Central memory CD8-positive, alpha-beta T cell (primary cell): Measurements from ENCODE around the gene ITGB3BP.
"Not testable (repeated sequence)": the region's sequence is repeated elsewhere in the genome, so short reads cannot be mapped to it uniquely, and the experiment has no call there.

Source experiments
- ATAC-seq: fragments of 150-1000 bp; cut with Tn5 transposase; replicated peaks from 2 replicates; pipeline ENCODE4 v1.10.0; 2022; ENCODE audit warnings: mild to moderate bottlenecking, moderate FRiP score, moderate number of reproducible peaks; ENCODE audit not compliant: poor library complexity, severe bottlenecking; ENCODE audit errors: extremely low read depth
- DNase-seq, 2 donors: peaks; one replicate each; pipeline ENCODE4 v3.0.0; 2021; ENCODE audit warnings: low spot score in 2 of 2
- H3K27ac Mint-ChIP-seq: one replicate; pipeline ENCODE4 v1.8.0; 2022; ENCODE audit warnings: low read depth, mild to moderate bottlenecking, moderate library complexity, mixed read lengths
- H3K27me3 Mint-ChIP-seq: one replicate; pipeline ENCODE4 v1.8.0; 2022; ENCODE audit warnings: mixed read lengths
- H3K36me3 Mint-ChIP-seq: one replicate; pipeline ENCODE4 v1.8.0; 2022; ENCODE audit warnings: mild to moderate bottlenecking, moderate library complexity, mixed read lengths; ENCODE audit not compliant: insufficient read depth
- H3K4me1 Mint-ChIP-seq: one replicate; pipeline ENCODE4 v1.8.0; 2022; ENCODE audit warnings: mixed read lengths
- H3K4me3 Mint-ChIP-seq: one replicate; pipeline ENCODE4 v1.8.0; 2022; ENCODE audit warnings: mild to moderate bottlenecking, moderate library complexity, mixed read lengths
- H3K9me3 Mint-ChIP-seq: one replicate; pipeline ENCODE4 v1.8.0; 2022; ENCODE audit warnings: mixed read lengths

The ITGB3BP gene

GRCh38 chr1:63522891-63523728 is at the start of gene ITGB3BP, which contains the start of gene EFCAB7:
TSS of gene ITGB3BP (minus strand) at chr1:63523225. CDS start at chr1:63523133, 92 bp downstream.
TSS of gene EFCAB7 (plus strand) at chr1:63523525. CDS start at chr1:63525573, 2,048 bp downstream.
- peaks cover 38% of the 10 kb centered on the region for H3K4me1 Mint-ChIP-seq
- DNase-seq (peak; percentile 72 to 76), ATAC-seq (peak; percentile 75)

GRCh38 chr1:63572686-63573085 is 49.7 kb upstream of the ITGB3BP start:
- H3K36me3 Mint-ChIP-seq, H3K27ac Mint-ChIP-seq, H3K9me3 Mint-ChIP-seq, H3K27me3 Mint-ChIP-seq, H3K4me3 Mint-ChIP-seq, H3K4me1 Mint-ChIP-seq, DNase-seq, ATAC-seq: not testable (repeated sequence)

More at GRCh38 chr1:63522891-63523728, at the start of gene ITGB3BP, which contains the start of gene EFCAB7:
- no peaks in the 10 kb centered on the region for H3K27me3 Mint-ChIP-seq
- peak within 1 kb of the TSS; percentile 92 for H3K4me3 Mint-ChIP-seq
- H3K27ac Mint-ChIP-seq, result peak within 1 kb of the TSS; percentile 94
- H3K36me3 Mint-ChIP-seq, result peaks cover 17% of the 10 kb centered on the region
- no peaks in the 10 kb centered on the region for H3K9me3 Mint-ChIP-seq

GRCh38 chr1:63569640-63570316 is 46.8 kb upstream of the ITGB3BP start:
- H3K4me3 Mint-ChIP-seq, result no peak overlapping the region
- no peak overlapping the region for H3K27ac Mint-ChIP-seq
- DNase-seq (no peak), ATAC-seq (no peak)
- peaks cover 4% of the 10 kb centered on the region for H3K36me3 Mint-ChIP-seq
- no peaks in the 10 kb centered on the region for H3K9me3 Mint-ChIP-seq
- no peaks in the 10 kb centered on the region for H3K4me1 Mint-ChIP-seq
- no peaks in the 10 kb centered on the region for H3K27me3 Mint-ChIP-seq

GRCh38 chr1:63569068-63569467 is 46.0 kb upstream of the ITGB3BP start:
- peaks cover 4% of the 10 kb centered on the region for H3K36me3 Mint-ChIP-seq
- ATAC-seq, result no peak
- no peak overlapping the region for H3K27ac Mint-ChIP-seq
- H3K4me3 Mint-ChIP-seq, result no peak overlapping the region
- no peaks in the 10 kb centered on the region for H3K9me3 Mint-ChIP-seq
- no peaks in the 10 kb centered on the region for H3K27me3 Mint-ChIP-seq
- DNase-seq, result no peak
- H3K4me1 Mint-ChIP-seq, result no peaks in the 10 kb centered on the region

GRCh38 chr1:63563745-63564144 is 40.7 kb upstream of the ITGB3BP start:
- Mint-ChIP-seq H3K4me1 (no peaks in the 10 kb centered on the region), H3K36me3 (peaks cover 4% of the 10 kb centered on the region), H3K27ac (no peak overlapping the region), H3K27me3 (no peaks in the 10 kb centered on the region), H3K9me3 (no peaks in the 10 kb centered on the region), H3K4me3 (no peak overlapping the region)
- ATAC-seq, result no peak
- no peak for DNase-seq

- no peaks in the 10 kb centered on the region for H3K36me3 Mint-ChIP-seq
- no peaks in the 10 kb centered on the region for H3K9me3 Mint-ChIP-seq
- no peaks in the 10 kb centered on the region for H3K27me3 Mint-ChIP-seq
- no peak overlapping the region for H3K27ac Mint-ChIP-seq
- no peak for DNase-seq
- ATAC-seq, result no peak
- H3K4me1 Mint-ChIP-seq, result no peaks in the 10 kb centered on the region
- H3K4me3 Mint-ChIP-seq, result no peak overlapping the region
These were observed 36.3 kb upstream of the ITGB3BP start for GRCh38 chr1:63559357-63559756.

- no peak for ATAC-seq
- no peak for DNase-seq
These were observed 34.5 kb upstream of the ITGB3BP start for GRCh38 chr1:63557365-63557987.

GRCh38 chr1:63555480-63555879 is 32.5 kb upstream of the ITGB3BP start:
- ATAC-seq (no peak), DNase-seq (no peak)
- Mint-ChIP-seq H3K4me3 (no peak overlapping the region), H3K27ac (no peak overlapping the region), H3K27me3 (no peaks in the 10 kb centered on the region), H3K4me1 (no peaks in the 10 kb centered on the region), H3K9me3 (no peaks in the 10 kb centered on the region), H3K36me3 (no peaks in the 10 kb centered on the region)

More at GRCh38 chr1:63557365-63557987, 34.5 kb upstream of the ITGB3BP start:
- Mint-ChIP-seq H3K27me3 (no peaks in the 10 kb centered on the region), H3K36me3 (no peaks in the 10 kb centered on the region), H3K9me3 (no peaks in the 10 kb centered on the region), H3K4me3 (no peak overlapping the region), H3K27ac (no peak overlapping the region), H3K4me1 (no peaks in the 10 kb centered on the region)

GRCh38 chr1:63548877-63549276 is 25.9 kb upstream of the ITGB3BP start:
- H3K9me3 Mint-ChIP-seq, result no peaks in the 10 kb centered on the region
- ATAC-seq, result no peak
- no peaks in the 10 kb centered on the region for H3K27me3 Mint-ChIP-seq
- no peaks in the 10 kb centered on the region for H3K4me1 Mint-ChIP-seq
- no peak overlapping the region for H3K4me3 Mint-ChIP-seq
- H3K27ac Mint-ChIP-seq, result no peak overlapping the region
- H3K36me3 Mint-ChIP-seq, result peaks cover 7% of the 10 kb centered on the region
- no peak for DNase-seq

GRCh38 chr1:63548303-63548702 is 25.3 kb upstream of the ITGB3BP start:
- ATAC-seq, result no peak
- no peaks in the 10 kb centered on the region for H3K4me1 Mint-ChIP-seq
- H3K27me3 Mint-ChIP-seq, result no peaks in the 10 kb centered on the region
- no peaks in the 10 kb centered on the region for H3K9me3 Mint-ChIP-seq
- no peak overlapping the region for H3K4me3 Mint-ChIP-seq
- no peak for DNase-seq
- no peak overlapping the region for H3K27ac Mint-ChIP-seq
- H3K36me3 Mint-ChIP-seq, result peaks cover 7% of the 10 kb centered on the region

GRCh38 chr1:63547621-63548294 is 24.7 kb upstream of the ITGB3BP start:
- Mint-ChIP-seq H3K27me3 (no peaks in the 10 kb centered on the region), H3K27ac (no peak overlapping the region), H3K4me3 (no peak overlapping the region), H3K9me3 (no peaks in the 10 kb centered on the region), H3K4me1 (no peaks in the 10 kb centered on the region), H3K36me3 (peaks cover 7% of the 10 kb centered on the region)
- ATAC-seq, result no peak
- no peak for DNase-seq

- H3K4me1 Mint-ChIP-seq, result no peaks in the 10 kb centered on the region
- H3K27me3 Mint-ChIP-seq, result no peaks in the 10 kb centered on the region
- H3K9me3 Mint-ChIP-seq, result no peaks in the 10 kb centered on the region
- no peak for ATAC-seq
- no peak overlapping the region for H3K27ac Mint-ChIP-seq
- DNase-seq, result no peak
- peaks cover 7% of the 10 kb centered on the region for H3K36me3 Mint-ChIP-seq
- no peak overlapping the region for H3K4me3 Mint-ChIP-seq
These were observed 22.8 kb upstream of the ITGB3BP start for GRCh38 chr1:63545780-63546179.
